Endothelial cell of umbilical vein (primary cell): Measurements from ENCODE around the gene DNAJC21. TPM values are rescaled to one million over a fixed set of nuclear protein-coding genes. Genes with fewer than 3 reads are reported as not detected.
A peak's percentile ranks its signal among the peaks of the same experiment; 100 is the strongest.

Experiments
- Bru-seq: library from RNA; stranded (reverse); fragments of 400-500 nt; gene quantifications from one replicate; lab custom pipeline; 2021; lab: Mats Ljungman, UMichigan
- BruChase-seq, 2 experiments: library from RNA; stranded (reverse); fragments of 400-500 nt; gene quantifications; one replicate each; lab custom pipeline; 2021; lab: Mats Ljungman, UMichigan
- BruUV-seq: library from RNA; stranded (reverse); fragments of 400-500 nt; replicated peaks from 2 replicates; lab custom pipeline; 2021; lab: Mats Ljungman, UMichigan
- CTCF ChIA-PET: fragments of 300-600, 350-600 bp; sonication (Branson Sonifier 250); formaldehyde crosslinking; loops from one replicate; lab custom pipeline; 2021; ENCODE audit warnings: antibody characterized with exemption, inconsistent platforms; lab: Charles Lee
- POLR2A ChIA-PET: fragments of 300-600, 350-600 bp; sonication (Branson Sonifier 250); formaldehyde crosslinking; loops from one replicate; lab custom pipeline; 2021; ENCODE audit warnings: antibody characterized with exemption, inconsistent platforms; lab: Charles Lee
- DNase-seq: peaks from one replicate; pipeline ENCODE4 v3.0.0-alpha.2; 2011; ENCODE audit warnings: low read depth, low spot score
- FAIRE-seq: peaks from 2 replicates; lab custom pipeline; 2011; peaks lifted over from hg19 to GRCh38; lab: Jason Lieb, UNC
- H2AFZ ChIP-seq: 2 replicates; pipeline ENCODE4 v1.6.0; 2012; ENCODE audit warnings: low read depth, low read length, control low read depth, inconsistent platforms
- H3K27ac ChIP-seq: 2 replicates; pipeline ENCODE4 v1.5.1; 2011; ENCODE audit warnings: low read depth, mild to moderate bottlenecking, control low read depth, low read length, moderate library complexity; ENCODE audit not compliant: insufficient read depth
- H3K27me3 ChIP-seq, 2 experiments: 2 replicates each; pipeline versions ENCODE4 v1.6.0 to v1.6.1; 2011; ENCODE audit warnings: low read length in 2 of 2, mixed read lengths in 1 of 2; ENCODE audit not compliant: control insufficient read depth in 2 of 2, insufficient read depth in 2 of 2
- H3K36me3 ChIP-seq, 2 experiments: 2 replicates in 1 of 2; 3 replicates in 1 of 2; pipeline ENCODE4 v1.5.1; 2011; ENCODE audit warnings: low read length in 2 of 2, mild to moderate bottlenecking in 1 of 2, moderate library complexity in 1 of 2; ENCODE audit not compliant: control insufficient read depth in 2 of 2, insufficient read depth in 2 of 2; ENCODE audit errors: extremely low read depth in 1 of 2
- H3K4me1 ChIP-seq: 3 replicates; pipeline ENCODE4 v1.5.1; 2011; ENCODE audit warnings: mild to moderate bottlenecking, low read length; ENCODE audit not compliant: control insufficient read depth, insufficient read depth; ENCODE audit errors: extremely low read depth
- H3K4me2 ChIP-seq: 2 replicates; pipeline ENCODE4 v1.6.1; 2011; ENCODE audit warnings: low read length, control low read depth, mixed read lengths; ENCODE audit not compliant: insufficient read depth
- H3K4me3 ChIP-seq, 3 experiments: fragments of 200-600 bp in 1 of 3; sonication (generic), shearing (Covaris generic) in 1 of 3; replicated peaks in 1 of 3; 2 replicates each; pipeline ENCODE4 v1.5.1; 2011 to 2016; ENCODE audit warnings: control low read depth in 3 of 3, low read length in 3 of 3, mild to moderate bottlenecking in 2 of 3, inconsistent platforms in 1 of 3, low read depth in 1 of 3, moderate library complexity in 1 of 3; ENCODE audit not compliant: insufficient read depth in 1 of 3
- H3K79me2 ChIP-seq: 2 replicates; pipeline ENCODE4 v1.6.0; 2012; ENCODE audit warnings: low read length, inconsistent platforms; ENCODE audit not compliant: control insufficient read depth, insufficient read depth
- H3K9ac ChIP-seq: replicated peaks from 2 replicates; pipeline ENCODE3; 2011; ENCODE audit warnings: low read length, control low read depth; ENCODE audit not compliant: insufficient read depth; ENCODE audit errors: extremely low read depth
- H3K9me1 ChIP-seq: replicated peaks from 3 replicates; pipeline ENCODE4 v1.6.0; 2011; ENCODE audit warnings: mild to moderate bottlenecking, low read length; ENCODE audit not compliant: control insufficient read depth, insufficient read depth; ENCODE audit errors: extremely low read depth
- H3K9me3 ChIP-seq: replicated peaks from 2 replicates; pipeline ENCODE4 v1.5.1; 2012; ENCODE audit warnings: low read length, inconsistent platforms; ENCODE audit not compliant: control insufficient read depth, insufficient read depth
- H4K20me1 ChIP-seq: replicated peaks from 2 replicates; pipeline ENCODE3; 2011; ENCODE audit warnings: mild to moderate bottlenecking, low read length; ENCODE audit not compliant: control insufficient read depth, insufficient read depth; ENCODE audit errors: extremely low read depth
- CTCF ChIP-seq, 2 donors: IDR thresholded peaks; 1 replicate in 1 of 2; 2 replicates in 1 of 2; pipeline ENCODE4 v1.5.1; 2011; ENCODE audit warnings: low read length in 2 of 2, mild to moderate bottlenecking in 2 of 2, moderate library complexity in 2 of 2, control low read depth in 1 of 2, inconsistent platforms in 1 of 2, low read depth in 1 of 2; ENCODE audit not compliant: insufficient read depth in 1 of 2; ENCODE audit errors: extremely low read depth in 1 of 2
- GATA2 ChIP-seq: IDR thresholded peaks from 2 replicates; pipeline ENCODE4 v1.7.0; 2011; ENCODE audit warnings: low read depth, mild to moderate bottlenecking, moderate library complexity, mixed read lengths, low read length; ENCODE audit not compliant: insufficient read length, insufficient read depth
- JUN ChIP-seq: IDR thresholded peaks from 2 replicates; pipeline ENCODE4 v1.6.1; 2011; ENCODE audit warnings: borderline replicate concordance, low read depth; ENCODE audit not compliant: insufficient read length, insufficient read depth
- MYC ChIP-seq: IDR thresholded peaks from one replicate; pipeline ENCODE4 v1.6.1; 2011; ENCODE audit warnings: mild to moderate bottlenecking, low read depth, low read length
- dilution Hi-C: fragments of 300-500 bp; cut with MboI; formaldehyde crosslinking; loops from one replicate; pipeline ENCODE4 v1.15.0; 2019; ENCODE audit warnings: low sequenced_read_pairs; ENCODE audit not compliant: extremely low pct_ligation_motif_present
- intact Hi-C: fragments of 100-400 bp; cut with micrococcal nuclease; formaldehyde crosslinking; loops from one replicate; pipeline ENCODE4 v1.10.0; 2022
- long read RNA-seq: library from polyadenylated mRNA; stranded (forward); transcript quantifications from one replicate; pipeline ENCODE4 v2.0.0, GENCODE V29; 2021
- polyA minus RNA-seq, 3 experiments: library from RNA; depleted of rRNA, polyadenylated mRNA; stranded (reverse); fragments of >200 nt; gene quantifications; 1 replicate in 1 of 3; 2 replicates in 2 of 3; pipeline ENCODE4 v1.2.3, GENCODE V29; 2011
- polyA plus RNA-seq, 4 experiments: library from polyadenylated mRNA; depleted of rRNA in 3 of 4; stranded (reverse) in 3 of 4; unstranded in 1 of 4; fragments of >200 nt; gene quantifications; 2 replicates each; pipeline versions ENCODE4 v1.2.1 to v1.2.3, GENCODE V29; 2011 to 2012; ENCODE audit warnings: missing spikeins in 1 of 4
- total RNA-seq: library from RNA; stranded (reverse); gene quantifications from 2 replicates; pipeline ENCODE4 v1.2.3, GENCODE V29; 2021

The DNAJC21 gene
- total RNA-seq (39.4 and 49.2 TPM in 2 replicates), polyA plus RNA-seq (3.1 and 5.3 TPM in 2 replicates), polyA minus RNA-seq (8.2 and 9.4 TPM in 2 replicates), Bru-seq, nascent RNA (percentile 80 among the genes with signal in this experiment), BruChase-seq, experiment 1, labeled RNA remaining after a 6-hour chase (percentile 89 among the genes with signal in this experiment), BruChase-seq, experiment 2, labeled RNA remaining after a 2-hour chase (percentile 86 among the genes with signal in this experiment)
- polyA plus RNA-seq (2011; cell fraction: cytosol; rRNA removed): 13.2 and 15.5 TPM in 2 replicates
- 10.8 and 18.8 TPM in 2 replicates for polyA plus RNA-seq (2011; cell fraction: nucleus; rRNA removed)
- polyA plus RNA-seq (2012): 30.6 and 35.2 TPM in 2 replicates
- 37.0 TPM for polyA minus RNA-seq (2011; cell fraction: cytosol; rRNA and poly(A)+ RNA removed)
- 11.8 and 13.6 TPM in 2 replicates for polyA minus RNA-seq (2011; cell fraction: nucleus; rRNA and poly(A)+ RNA removed)
- long read RNA-seq, full-length matches to known transcripts: 84 of 110 reads
- long read RNA-seq, partial matches to known transcripts: 9 of 110 reads
- long read RNA-seq, other reads (novel, unspliced or antisense): 17 of 110 reads

- Histone ChIP-seq H3K4me2 (peak within 1 kb of the TSS; percentile 99), H3K9me3 (no peaks in the 10 kb centered on the region), H3K4me1 (peaks cover 20% of the 10 kb centered on the region), H3K9me1 (no peaks in the 10 kb centered on the region), H3K27me3 (no peaks in the 10 kb centered on the region), H3K9ac (peak within 1 kb of the TSS; percentile 86), H4K20me1 (no peaks in the 10 kb centered on the region), H3K79me2 (peaks cover 43% of the 10 kb centered on the region), H2AFZ (peak within 1 kb of the TSS; percentile 93), H3K4me3 (peak within 1 kb of the TSS; percentile 50 to 98 (median 97)), H3K27ac (peak within 1 kb of the TSS; percentile 39), H3K36me3 (peaks cover 5 to 13% of the 10 kb centered on the region in 2 experiments)
- POLR2A ChIA-PET: interaction anchor here (0.7 to 1.6 kb wide), 6 partner anchors 10 to 455 kb away, joined by 3 to 12 read pairs (median 3); partner anchors contain the start of genes BRIX1 and RAD1
- intact Hi-C loops: loop anchor here (1.0 kb wide), 1 partner anchor 14 kb away; the partner anchor contains the start of genes BRIX1 and RAD1
- FAIRE-seq: peak; percentile 84
- no TSS peak for BruUV-seq
- TF ChIP-seq JUN: no peak
- no peak for TF ChIP-seq GATA2
- no peak for TF ChIP-seq CTCF (IDR thresholded peaks at IDR 0.05; ENCODE audit: extremely low read depth in 1 of 2, insufficient read depth in 1 of 2, low read depth in 1 of 2, low read length in 2 of 2)
- no peak for TF ChIP-seq MYC
- dilution Hi-C loops: no loop called here
- peak; percentile 98 for DNase-seq
- CTCF ChIA-PET: interaction anchor here (1.0 to 2.5 kb wide), 11 partner anchors 9 to 997 kb away, joined by 3 to 15 read pairs (median 4); partner anchors contain the start of genes BRIX1 and RAD1
Measured at GRCh38 chr5:34929134-34929719, at the start of gene DNAJC21. TSS of gene DNAJC21 (plus strand) at chr5:34929559. CDS start at chr5:34929820, 261 bp downstream.
